H1 (cell line): ENCODE results near the gene JUN. TPM values are rescaled to one million over a fixed set of nuclear protein-coding genes. Genes with fewer than 3 reads are reported as not detected.
A peak's percentile ranks its signal among the peaks of the same experiment; 100 is the strongest.

Experiments used
- CTCF ChIA-PET: fragments of 300-600 bp; sonication (Branson Sonifier 250); formaldehyde crosslinking; loops from one replicate; lab custom pipeline; 2021; ENCODE audit not compliant: partially characterized antibody; lab: Charles Lee
- POLR2A ChIA-PET: fragments of 300-600 bp; sonication (Branson Sonifier 250); formaldehyde crosslinking; loops from one replicate; lab custom pipeline; 2021; ENCODE audit warnings: inconsistent platforms; ENCODE audit not compliant: partially characterized antibody; lab: Charles Lee
- DNase-seq, 2 experiments: peaks; one replicate each; pipeline versions ENCODE4 v3.0.0 to v3.0.0-alpha.2; 2010 to 2022; ENCODE audit warnings: low spot score in 2 of 2, low read depth in 1 of 2, mixed read lengths in 1 of 2
- FAIRE-seq: peaks from 2 replicates; lab custom pipeline; 2011; peaks lifted over from hg19 to GRCh38; lab: Jason Lieb, UNC
- H2AFZ ChIP-seq: 2 replicates; pipeline ENCODE4 v1.8.1; 2012; ENCODE audit warnings: low read length, inconsistent platforms
- H2AK5ac ChIP-seq: 2 replicates; pipeline ENCODE4 v1.6.1; 2013; ENCODE audit warnings: low read depth, low read length
- H2BK120ac ChIP-seq: replicated peaks from 2 replicates; pipeline ENCODE3; 2013; ENCODE audit warnings: low read depth, low read length, inconsistent platforms
- H2BK12ac ChIP-seq: 2 replicates; pipeline ENCODE4 v1.6.1; 2013; ENCODE audit warnings: low read depth, low read length
- H2BK15ac ChIP-seq: 2 replicates; pipeline ENCODE4 v1.6.1; 2013; ENCODE audit warnings: low read length
- H2BK20ac ChIP-seq: 2 replicates; pipeline ENCODE4 v1.6.1; 2013; ENCODE audit warnings: low read length
- H2BK5ac ChIP-seq: 2 replicates; pipeline ENCODE4 v1.6.1; 2013; ENCODE audit warnings: low read depth, low read length
- H3K14ac ChIP-seq: 2 replicates; pipeline ENCODE4 v1.6.1; 2013; ENCODE audit warnings: inconsistent platforms; ENCODE audit not compliant: insufficient read length
- H3K18ac ChIP-seq: 2 replicates; pipeline ENCODE4 v1.6.1; 2013; ENCODE audit warnings: low read length; ENCODE audit errors: extremely low read depth
- H3K23ac ChIP-seq: 2 replicates; pipeline ENCODE4 v1.6.1; 2013; ENCODE audit warnings: inconsistent platforms; ENCODE audit not compliant: insufficient read length
- H3K23me2 ChIP-seq: 2 replicates; pipeline ENCODE4 v1.6.1; 2013; ENCODE audit warnings: low read depth, low read length
- H3K27ac ChIP-seq: 2 replicates; pipeline ENCODE4 v1.6.1; 2011; ENCODE audit warnings: low read depth, low read length, inconsistent platforms
- H3K27me3 ChIP-seq, 4 experiments: replicated peaks in 1 of 4; 1 replicate in 1 of 4; 2 replicates in 3 of 4; pipeline versions ENCODE4 v1.6.1 to v1.8.1; 2011 to 2013; ENCODE audit warnings: low read length in 3 of 4, mild to moderate bottlenecking in 3 of 4, inconsistent platforms in 2 of 4, mixed read lengths in 2 of 4, moderate library complexity in 1 of 4; ENCODE audit not compliant: control insufficient read depth in 3 of 4, insufficient read depth in 3 of 4; ENCODE audit errors: extremely low read depth in 1 of 4
- H3K36me3 ChIP-seq, 4 experiments: 2 replicates each; pipeline versions ENCODE4 v1.6.1 to v1.8.1; 2011 to 2013; ENCODE audit warnings: mild to moderate bottlenecking in 4 of 4, low read length in 3 of 4, moderate library complexity in 2 of 4, control low read depth in 1 of 4, inconsistent platforms in 1 of 4; ENCODE audit not compliant: insufficient read depth in 4 of 4, control insufficient read depth in 2 of 4
- H3K4ac ChIP-seq: replicated peaks from 2 replicates; pipeline ENCODE3; 2013; ENCODE audit warnings: low read length, low read depth, mixed read lengths, inconsistent platforms; ENCODE audit not compliant: insufficient read length
- H3K4me1 ChIP-seq, 4 experiments: replicated peaks in 1 of 4; 1 replicate in 1 of 4; 2 replicates in 3 of 4; pipeline versions ENCODE4 v1.6.1 to v1.8.1; 2011 to 2013; ENCODE audit warnings: low read length in 3 of 4, inconsistent platforms in 2 of 4, mixed read lengths in 1 of 4; ENCODE audit not compliant: insufficient read depth in 4 of 4, control insufficient read depth in 3 of 4
- H3K4me2 ChIP-seq, 2 experiments: 2 replicates each; pipeline versions ENCODE4 v1.6.1 to v1.8.1; 2011 to 2013; ENCODE audit warnings: low read depth in 2 of 2, low read length in 2 of 2, control low read depth in 1 of 2, inconsistent platforms in 1 of 2, mild to moderate bottlenecking in 1 of 2; ENCODE audit not compliant: insufficient read depth in 1 of 2
- H3K4me3 ChIP-seq, 4 experiments: fragments of 200-600, 300-600 bp in 1 of 4; sonication (generic), shearing (Covaris generic), sonication (Bioruptor Twin) in 1 of 4; 2 replicates each; pipeline versions ENCODE4 v1.5.1 to v1.8.1; 2011 to 2016; ENCODE audit warnings: low read length in 4 of 4, low read depth in 3 of 4, control low read depth in 2 of 4, inconsistent platforms in 2 of 4, mild to moderate bottlenecking in 2 of 4, mixed read lengths in 1 of 4, moderate library complexity in 1 of 4; ENCODE audit not compliant: insufficient read depth in 2 of 4; ENCODE audit errors: extremely low read depth in 1 of 4
- H3K56ac ChIP-seq: replicated peaks from 2 replicates; pipeline ENCODE3; 2013; ENCODE audit warnings: low read depth, mild to moderate bottlenecking, mixed read lengths, low read length, inconsistent platforms; ENCODE audit not compliant: insufficient read length
- H3K79me1 ChIP-seq: 2 replicates; pipeline ENCODE4 v1.6.1; 2013; ENCODE audit warnings: low read depth, low read length, control low read depth
- H3K79me2 ChIP-seq, 2 experiments: 2 replicates each; pipeline versions ENCODE4 v1.6.1 to v1.8.1; 2012 to 2013; ENCODE audit warnings: low read length in 2 of 2, mild to moderate bottlenecking in 2 of 2, inconsistent platforms in 1 of 2; ENCODE audit not compliant: insufficient read depth in 2 of 2, control insufficient read depth in 1 of 2
- H3K9ac ChIP-seq, 4 experiments: replicated peaks in 1 of 4; 1 replicate in 1 of 4; 2 replicates in 3 of 4; pipeline versions ENCODE4 v1.6.1 to v1.8.1; 2011 to 2013; ENCODE audit warnings: low read depth in 3 of 4, low read length in 3 of 4, control low read depth in 2 of 4, mild to moderate bottlenecking in 2 of 4, moderate library complexity in 2 of 4, inconsistent platforms in 1 of 4; ENCODE audit errors: extremely low read depth in 1 of 4
- H3K9me3 ChIP-seq, 2 experiments: 2 replicates each; pipeline versions ENCODE4 v1.6.1 to v1.8.1; 2012 to 2013; ENCODE audit warnings: mild to moderate bottlenecking in 2 of 2, moderate library complexity in 2 of 2, control low read depth in 1 of 2, inconsistent platforms in 1 of 2, low read depth in 1 of 2, low read length in 1 of 2, mixed read lengths in 1 of 2; ENCODE audit not compliant: insufficient read depth in 2 of 2
- H4K20me1 ChIP-seq, 2 experiments: replicated peaks in 1 of 2; 2 replicates each; pipeline versions ENCODE3 to v1.8.1; 2011 to 2013; ENCODE audit warnings: inconsistent platforms in 2 of 2, low read length in 2 of 2, mild to moderate bottlenecking in 1 of 2; ENCODE audit not compliant: insufficient read depth in 2 of 2, control insufficient read depth in 1 of 2
- H4K5ac ChIP-seq: 2 replicates; pipeline ENCODE4 v1.6.1; 2013; ENCODE audit warnings: low read length, low read depth, mixed read lengths, inconsistent platforms; ENCODE audit not compliant: insufficient read length
- H4K8ac ChIP-seq: 2 replicates; pipeline ENCODE4 v1.8.0; 2013; ENCODE audit warnings: mild to moderate bottlenecking, moderate library complexity, low read length, inconsistent platforms; ENCODE audit not compliant: insufficient read depth; ENCODE audit errors: extremely low read depth
- H4K91ac ChIP-seq: replicated peaks from 2 replicates; pipeline ENCODE3; 2013; ENCODE audit warnings: low read length, mixed read lengths, inconsistent platforms; ENCODE audit not compliant: insufficient read length
- BACH1 ChIP-seq: IDR thresholded peaks from 2 replicates; pipeline ENCODE4 v1.6.1; 2012; ENCODE audit warnings: low read length, improper control_type of control experiment
- E2F6 ChIP-seq: IDR thresholded peaks from 2 replicates; pipeline ENCODE4 v1.6.1; 2012; ENCODE audit warnings: inconsistent platforms
- EGR1 ChIP-seq: IDR thresholded peaks from 2 replicates; pipeline ENCODE4 v1.6.1; 2011; ENCODE audit warnings: low read depth, low read length, borderline replicate concordance
- KDM5A ChIP-seq: fragments of 200-600 bp; IDR thresholded peaks from 2 replicates; pipeline ENCODE4 v1.7.1; 2012; ENCODE audit warnings: mild to moderate bottlenecking, low read length, inconsistent platforms, mixed read lengths
- POLR2A ChIP-seq, 2 experiments: IDR thresholded peaks; 1 replicate in 1 of 2; 2 replicates in 1 of 2; pipeline ENCODE4 v1.6.1; 2011; ENCODE audit warnings: low read depth in 2 of 2, low read length in 2 of 2, mild to moderate bottlenecking in 2 of 2; ENCODE audit errors: control extremely low read depth in 1 of 2
- SAP30 ChIP-seq: fragments of 300-600 bp; sonication (generic); IDR thresholded peaks from 2 replicates; pipeline ENCODE4 v1.7.1; 2012; ENCODE audit warnings: low read length, moderate library complexity, mild to moderate bottlenecking, inconsistent platforms; ENCODE audit not compliant: insufficient read depth, insufficient replicate concordance
- TBP ChIP-seq: IDR thresholded peaks from 2 replicates; pipeline ENCODE4 v1.6.1; 2011; ENCODE audit warnings: low read depth, low read length, improper control_type of control experiment
- TCF12 ChIP-seq: IDR thresholded peaks from 2 replicates; pipeline ENCODE4 v1.6.1; 2011; ENCODE audit warnings: low read depth, mild to moderate bottlenecking, low read length
- TEAD4 ChIP-seq: IDR thresholded peaks from 2 replicates; pipeline ENCODE4 v1.6.1; 2012; ENCODE audit warnings: low read depth, low read length, inconsistent platforms, mixed read lengths
- WGBS, 2 experiments: shearing (Covaris generic) in 1 of 2; methylation state at CpG; one replicate each; pipeline versions ENCODE4 v1.1.6 to v1.1.7; 2013 to 2015; ENCODE audit warnings: low lambda C conversion rate in 2 of 2, mixed read lengths in 2 of 2, inconsistent platforms in 1 of 2, low coverage in 1 of 2, missing lambda C conversion rate in 1 of 2; ENCODE audit not compliant: insufficient replicate concordance in 2 of 2, insufficient coverage in 1 of 2, insufficient read length in 1 of 2; ENCODE audit errors: extremely low coverage in 1 of 2, missing lambda C conversion rate in 1 of 2; 5-methylcytosine and 5-hydroxymethylcytosine counted together
- polyA plus RNA-seq, 7 experiments: library from polyadenylated mRNA; depleted of rRNA in 3 of 7; stranded (reverse) in 5 of 7; unstranded in 2 of 7; fragments of >200 nt in 5 of 7; fragments of 200-250 nt in 2 of 7; gene quantifications; 1 replicate in 5 of 7; 2 replicates in 1 of 7; 4 replicates in 1 of 7; pipeline versions ENCODE4 v1.2.1 to v1.2.3, GENCODE V29; 2011 to 2013; ENCODE audit warnings: missing spikeins in 2 of 7, mixed read lengths in 2 of 7
- total RNA-seq: library from RNA; stranded (reverse); fragmentation: NEBNext Ultra II Directional; extraction: Animal tissue kit (Norgen Biotek cat#: 25700); gene quantifications from 2 replicates; pipeline ENCODE4 v1.2.1, GENCODE V29; 2021

Gene JUN
- total and polyA plus RNA-seq, 2 of the 8 experiments (the other 6 are each of a cell fraction or from before 2014, with no cell fraction given), result 4.4 to 10.9 TPM

- Histone ChIP-seq H3K36me3 (no peaks in the 10 kb centered on the region), H4K8ac (peak overlapping the region; percentile 79), H3K23me2 (peaks cover 12% of the 10 kb centered on the region), H3K23ac (no peak overlapping the region), H3K4me3 (peak overlapping the region; percentile 37 to 70 (median 59)), H2BK12ac (peak overlapping the region; percentile 96), H3K14ac (no peak overlapping the region), H2BK15ac (no peak overlapping the region; the same call in 1 of the 2 replicates), H3K9ac (no peak overlapping the region; a peak in 1 of 7 replicates), H2AFZ (peak overlapping the region; percentile 60; the same call in 1 of the 2 replicates), H2AK5ac (no peak overlapping the region), H2BK20ac (no peak overlapping the region), H3K4me2 (peak overlapping the region; percentile 82 to 84), H2BK120ac (no peak overlapping the region), H4K20me1 (no peaks in the 10 kb centered on the region), H3K4ac (no peak overlapping the region)
- peak; percentile 51 to 70 for DNase-seq
- CTCF ChIA-PET, result interaction anchor here (1.1 to 1.7 kb wide), 4 partner anchors 11 to 885 kb away, joined by 3 to 5 read pairs (median 4); partner anchors contain the start of gene JUN
- no peak for TF ChIP-seq KDM5A
- 0 out of 2 replicates have a peak, but pooled peaks have one; percentile 39 for TF ChIP-seq BACH1
- peak; percentile 64 for TF ChIP-seq E2F6
- TF ChIP-seq TCF12, result no peak
- TF ChIP-seq POLR2A (IDR thresholded peaks at IDR 0.05; ENCODE audit: control extremely low read depth in 1 of 2, low read depth in 2 of 2, low read length in 2 of 2), result peak in 1 of 2 experiments; percentile 25; a peak in 2 of 3 replicates
- no peak for TF ChIP-seq SAP30
- 0 out of 2 replicates have a peak, but pooled peaks have one; percentile 48 for TF ChIP-seq EGR1
- TF ChIP-seq TEAD4, result peak; percentile 50; the same call in 1 of the 2 replicates
- no peak for TF ChIP-seq TBP
- TF ChIP-seq, all 59 proteins: peak for 5
- H3K56ac ChIP-seq, result no peak overlapping the region
- H3K27ac ChIP-seq, result no peak overlapping the region
- H3K79me2 ChIP-seq, result no peaks in the 10 kb centered on the region
- no peaks in the 10 kb centered on the region for H3K79me1 ChIP-seq
- no peaks in the 10 kb centered on the region for H3K9me3 ChIP-seq
- no peak overlapping the region for H2BK5ac ChIP-seq
- WGBS, 2 experiments, result 5% methylated on average over 34 of the region's 36 CpGs; no CpG with 5 or more reads in 1 of the 2 experiments
- H4K5ac ChIP-seq, result no peak overlapping the region
- POLR2A ChIA-PET, result interaction anchor here (1.0 kb wide), 1 partner anchor 31 kb away, joined by 8 read pairs; the partner anchor contains the start of gene JUN
- H4K91ac ChIP-seq, result peak overlapping the region; percentile 62
- H3K4me1 ChIP-seq, result peaks cover 6 to 12% (median 6%) of the 10 kb centered on the region in 4 experiments; a peak in 5 of 7 replicates
- FAIRE-seq, result no peak
- peaks cover 0 to 22% (median 14%) of the 10 kb centered on the region in 4 experiments; a peak in 6 of 7 replicates for H3K27me3 ChIP-seq
- H3K18ac ChIP-seq, result peak overlapping the region; percentile 65; the same call in 1 of the 2 replicates
Observed at GRCh38 chr1:58815069-58815685, 31.3 kb upstream of the JUN start.
